Naive thymus-derived CD4-positive, alpha-beta T cell (primary cell): ENCODE measurements around the gene ULK1. TPM values are rescaled to one million over a fixed set of nuclear protein-coding genes. Genes with fewer than 3 reads are reported as not detected.
"Not testable (repeated sequence)": the region's sequence is repeated elsewhere in the genome, so short reads cannot be mapped to it uniquely, and the experiment has no call there.

Experiments used
- ATAC-seq: fragments of 150-1000 bp; cut with Tn5 transposase; 2 replicates; pipeline ENCODE4 v1.10.0; 2021; ENCODE audit warnings: mild to moderate bottlenecking, moderate library complexity
- CTCF ChIA-PET: fragments of 350-600 bp; sonication (Branson Sonifier 250); formaldehyde crosslinking; loops from one replicate; lab custom pipeline; 2021; ENCODE audit warnings: antibody characterized with exemption; lab: Charles Lee
- POLR2A ChIA-PET: fragments of 350-600 bp; sonication (Branson Sonifier 250); formaldehyde crosslinking; loops from one replicate; lab custom pipeline; 2021; ENCODE audit warnings: antibody characterized with exemption, inconsistent platforms; lab: Charles Lee
- DNase-seq, 9 donors: peaks; one replicate each; pipeline versions ENCODE4 v3.0.0 to v3.0.0-alpha.2; 2020 to 2022; ENCODE audit warnings: mixed read lengths in 1 of 9
- H3K27ac ChIP-seq: one replicate; pipeline ENCODE4 v1.7.0; 2013; ENCODE audit warnings: mild to moderate bottlenecking, low read depth, low read length, moderate library complexity
- H3K27me3 ChIP-seq, 2 donors: one replicate each; pipeline ENCODE4 v1.7.0; 2013; ENCODE audit warnings: low read length in 2 of 2, mild to moderate bottlenecking in 2 of 2, moderate library complexity in 2 of 2; ENCODE audit not compliant: control insufficient read depth in 2 of 2, insufficient read depth in 2 of 2
- H3K36me3 ChIP-seq, 3 experiments: 1 replicate in 2 of 3; 2 replicates in 1 of 3; pipeline ENCODE4 v1.7.0; 2013; ENCODE audit warnings: low read length in 3 of 3, mild to moderate bottlenecking in 3 of 3, moderate library complexity in 1 of 3; ENCODE audit not compliant: insufficient read depth in 3 of 3, control insufficient read depth in 2 of 3
- H3K4me1 ChIP-seq, 2 donors: one replicate each; pipeline ENCODE4 v1.7.0; 2013; ENCODE audit warnings: low read length in 2 of 2, mild to moderate bottlenecking in 2 of 2, moderate library complexity in 1 of 2; ENCODE audit not compliant: control insufficient read depth in 2 of 2, insufficient read depth in 2 of 2
- H3K4me3 ChIP-seq: 2 replicates; pipeline ENCODE4 v1.7.0; 2013; ENCODE audit warnings: mild to moderate bottlenecking, low read length
- H3K9me3 ChIP-seq, 3 experiments: 1 replicate in 2 of 3; 2 replicates in 1 of 3; pipeline ENCODE4 v1.7.0; 2013; ENCODE audit warnings: low read length in 3 of 3; ENCODE audit not compliant: control insufficient read depth in 2 of 3
- H3K27ac Mint-ChIP-seq, 9 donors: one replicate each; pipeline ENCODE4 v1.8.0; 2020 to 2022; ENCODE audit warnings: mixed read lengths in 9 of 9, mild to moderate bottlenecking in 8 of 9, moderate library complexity in 5 of 9, inconsistent platforms in 2 of 9
- H3K27me3 Mint-ChIP-seq, 5 donors: one replicate each; pipeline ENCODE4 v1.8.0; 2021 to 2022; ENCODE audit warnings: mixed read lengths in 5 of 5, mild to moderate bottlenecking in 1 of 5
- H3K36me3 Mint-ChIP-seq, 5 donors: one replicate each; pipeline ENCODE4 v1.8.0; 2020 to 2022; ENCODE audit warnings: mixed read lengths in 5 of 5, mild to moderate bottlenecking in 3 of 5, inconsistent platforms in 1 of 5
- H3K4me1 Mint-ChIP-seq, 7 donors: one replicate each; pipeline ENCODE4 v1.8.0; 2020 to 2022; ENCODE audit warnings: mixed read lengths in 7 of 7, mild to moderate bottlenecking in 3 of 7, inconsistent platforms in 1 of 7
- H3K4me3 Mint-ChIP-seq, 10 donors: one replicate each; pipeline ENCODE4 v1.8.0; 2020 to 2022; ENCODE audit warnings: mild to moderate bottlenecking in 10 of 10, mixed read lengths in 10 of 10, moderate library complexity in 6 of 10, inconsistent platforms in 2 of 10
- H3K9me3 Mint-ChIP-seq, 11 donors: one replicate each; pipeline ENCODE4 v1.8.0; 2020 to 2022; ENCODE audit warnings: mixed read lengths in 11 of 11, mild to moderate bottlenecking in 4 of 11, inconsistent platforms in 1 of 11, moderate library complexity in 1 of 11
- intact Hi-C, 2 donors: fragments of 100-400 bp; cut with micrococcal nuclease; formaldehyde crosslinking; loops; one replicate each; pipeline ENCODE4 v1.15.1; 2023
- polyA plus RNA-seq, 2 donors: library from polyadenylated mRNA; unstranded; fragments of 300-500 nt; fragmentation: Illumina TruSeq; gene quantifications; one replicate each; pipeline ENCODE4 v1.2.3, GENCODE V29; 2021
- total RNA-seq, 6 experiments: library from RNA in 5 of 6; stranded (reverse) in 5 of 6; gene quantifications; 1 replicate in 5 of 6; 2 replicates in 1 of 6; pipeline ENCODE4 v1.2.3 and lab custom pipeline; 2021 to 2026

The ULK1 gene
- total and polyA plus RNA-seq, 7 experiments from 2014 or later = 0.28 to 109 (median 36.3) TPM

DNA sequence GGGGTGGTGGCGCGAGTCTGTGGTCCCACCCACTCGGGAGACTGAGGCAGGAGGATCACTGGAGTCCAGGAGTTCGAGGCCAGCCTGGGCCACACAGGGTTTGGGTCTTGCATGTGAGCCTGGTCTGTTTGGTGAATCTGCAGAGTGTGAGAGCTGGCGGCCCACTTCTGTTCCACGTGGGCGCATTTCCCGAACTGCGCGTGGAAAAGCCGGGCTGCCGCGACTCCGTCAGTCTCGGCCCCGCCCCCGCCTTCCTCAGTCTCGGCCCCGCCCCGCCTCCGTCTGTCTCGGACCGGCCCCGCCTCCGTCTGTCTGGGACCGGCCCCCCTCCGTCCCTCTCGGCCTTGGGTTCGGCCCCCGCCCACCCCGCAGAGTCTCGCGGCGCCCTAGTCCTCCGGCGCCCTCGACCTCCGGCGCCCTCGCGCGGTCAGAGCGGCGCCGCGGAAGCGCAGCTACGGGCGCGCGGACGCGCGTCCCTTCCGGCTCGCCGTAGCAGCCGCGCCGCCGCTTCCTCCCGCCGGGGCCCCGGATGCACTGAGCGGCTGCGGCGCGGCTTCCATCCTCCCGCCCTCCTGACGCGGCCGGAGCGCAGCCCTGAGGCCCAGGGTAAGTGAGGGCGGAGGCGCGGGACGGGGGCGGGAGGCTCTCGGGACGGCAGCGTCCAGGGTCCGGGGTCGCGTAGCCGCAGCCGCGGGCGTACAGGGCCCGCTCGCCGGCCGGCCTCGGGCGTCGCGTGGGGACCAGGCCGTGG, 55.2 kb downstream of the ULK1 start, which contains the start of gene EP400:
Gene EP400 (plus strand): TSS at position 512 of the 751 bp plus-strand sequence. CDS start 10,678 bp downstream, outside the sequence.
- Mint-ChIP-seq H3K27ac (peak within 1 kb of the TSS; percentile 88 to 95 (median 91)), H3K9me3 (peaks cover 0 to 2% (median 0%) of the 10 kb centered on the region in 11 donors), H3K36me3 (peaks cover 0 to 7% (median 3%) of the 10 kb centered on the region in 5 donors), H3K4me1 (peaks cover 29 to 48% (median 32%) of the 10 kb centered on the region in 7 donors), H3K27me3 (no peaks in the 10 kb centered on the region), H3K4me3 (peak within 1 kb of the TSS; percentile 80 to 93 (median 91))
- intact Hi-C loops = loop anchor here (1.0 to 10.0 kb wide), 14 partner anchors 14 to 1077 kb away; partner anchors contain the start of genes PUS1 (in 2 of the 2), ULK1 (in 2 of the 2), RAN (in 1 of the 2) and SFSWAP (in 1 of the 2)
- peak within 1 kb of the TSS; percentile 78 for H3K4me3 ChIP-seq
- ATAC-seq = peak; percentile 97
- H3K36me3 ChIP-seq = peaks cover 0 to 3% (median 0%) of the 10 kb centered on the region in 3 experiments
- POLR2A ChIA-PET = interaction anchor here (0.8 to 2.0 kb wide), 4 partner anchors 10 to 21 kb away, joined by 3 to 9 read pairs (median 6); partner anchors contain the start of gene PUS1
- DNase-seq = peak; percentile 78 to 95 (median 86)
- CTCF ChIA-PET = interaction anchor here (1.0 kb wide), 1 partner anchor 19 kb away, joined by 3 read pairs; no protein-coding TSS in a partner anchor
- H3K4me1 ChIP-seq = peaks cover 7 to 16% of the 10 kb centered on the region in 2 donors
- H3K9me3 ChIP-seq = no peaks in the 10 kb centered on the region
- no peaks in the 10 kb centered on the region for H3K27me3 ChIP-seq
- H3K27ac ChIP-seq = peak within 1 kb of the TSS; percentile 84

- H3K9me3 ChIP-seq = no peaks in the 10 kb centered on the region
- H3K4me3 ChIP-seq = peak overlapping the region; percentile 78
- ATAC-seq (peak; percentile 6), DNase-seq (peak in 3 of 9 donors; percentile 23 to 45 (median 27))
- no peaks in the 10 kb centered on the region for H3K27me3 ChIP-seq
- ChIA-PET CTCF (no interaction called here), POLR2A (interaction anchor here (0.8 to 2.0 kb wide), 4 partner anchors 9 to 20 kb away, joined by 3 to 7 read pairs (median 4); partner anchors contain the start of gene PUS1)
- H3K36me3 ChIP-seq = no peaks in the 10 kb centered on the region
- Mint-ChIP-seq H3K9me3 (no peaks in the 10 kb centered on the region), H3K4me3 (peak overlapping the region; percentile 80 to 93 (median 91)), H3K36me3 (no peaks in the 10 kb centered on the region), H3K27ac (peak overlapping the region; percentile 70 to 93 (median 88)), H3K4me1 (peaks cover 25 to 54% (median 32%) of the 10 kb centered on the region in 7 donors), H3K27me3 (no peaks in the 10 kb centered on the region)
- peaks cover 7 to 16% of the 10 kb centered on the region in 2 donors for H3K4me1 ChIP-seq
- intact Hi-C loops = loop anchor here in 1 of 2 donors (10.0 kb wide), 1 partner anchor 134 kb away; no protein-coding TSS in a partner anchor
- H3K27ac ChIP-seq = peak overlapping the region; percentile 84
Observed at GRCh38 chr12:131950182-131950913, 55.9 kb downstream of the ULK1 start.

GRCh38 chr12:131953810-131954209, 59.4 kb downstream of the ULK1 start:
- H3K36me3 ChIP-seq, DNase-seq, H3K27ac ChIP-seq, H3K4me3 ChIP-seq, H3K27me3 Mint-ChIP-seq, H3K36me3 Mint-ChIP-seq, H3K4me3 Mint-ChIP-seq, CTCF ChIA-PET, H3K27me3 ChIP-seq, H3K9me3 ChIP-seq, H3K9me3 Mint-ChIP-seq, ATAC-seq: not testable (repeated sequence)
- Mint-ChIP-seq H3K27ac (peak overlapping the region in 2 of 9 donors; percentile 31 to 43), H3K4me1 (peaks cover 37 to 68% (median 44%) of the 10 kb centered on the region in 7 donors)
- POLR2A ChIA-PET = interaction anchor here (0.9 kb wide), 1 partner anchor 200 kb away, joined by 4 read pairs; no protein-coding TSS in a partner anchor
- intact Hi-C loops = loop anchor here in 1 of 2 donors (10.0 kb wide), 1 partner anchor 131 kb away; no protein-coding TSS in a partner anchor
- H3K4me1 ChIP-seq = peaks cover 7 to 30% of the 10 kb centered on the region in 2 donors

DNA sequence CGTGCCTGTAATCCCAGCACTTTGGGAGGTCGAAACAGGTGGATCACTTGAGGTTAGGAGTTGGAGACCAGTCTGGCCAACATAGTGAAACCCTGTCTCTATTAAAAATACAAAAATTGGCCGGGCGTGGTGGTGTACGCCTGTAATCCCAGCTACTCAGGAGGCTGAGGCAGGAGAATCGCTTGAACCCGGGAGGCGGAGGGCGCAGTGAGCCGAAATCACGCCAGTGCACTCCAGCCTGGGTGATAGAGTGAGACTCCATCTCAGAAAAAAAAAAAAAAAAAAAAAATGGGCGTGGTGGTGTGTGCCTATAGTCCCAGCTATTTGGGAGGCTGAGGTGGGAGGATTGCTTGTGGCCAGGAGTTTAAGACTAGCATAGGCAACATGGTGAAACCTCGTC, 60.0 kb downstream of the ULK1 start:
- H3K9me3 ChIP-seq, H3K27me3 ChIP-seq, H3K36me3 ChIP-seq, H3K4me3 ChIP-seq, H3K36me3 Mint-ChIP-seq, H3K4me3 Mint-ChIP-seq, ATAC-seq, POLR2A ChIA-PET, H3K9me3 Mint-ChIP-seq, H3K27ac ChIP-seq, H3K27me3 Mint-ChIP-seq, CTCF ChIA-PET, DNase-seq: not testable (repeated sequence)
- intact Hi-C loops = loop anchor here in 1 of 2 donors (10.0 kb wide), 1 partner anchor 130 kb away; no protein-coding TSS in a partner anchor
- Mint-ChIP-seq H3K27ac (peak overlapping the region in 2 of 9 donors; percentile 48 to 65), H3K4me1 (peaks cover 39 to 71% (median 51%) of the 10 kb centered on the region in 7 donors)
- peaks cover 4 to 30% of the 10 kb centered on the region in 2 donors for H3K4me1 ChIP-seq

- peak overlapping the region in 1 of 10 donors; percentile 11 for H3K4me3 Mint-ChIP-seq
Observed at GRCh38 chr12:131959116-131959515, 64.7 kb downstream of the ULK1 start.

More at GRCh38 chr12:131959116-131959515, 64.7 kb downstream of the ULK1 start:
- no peaks in the 10 kb centered on the region for H3K27me3 Mint-ChIP-seq
- CTCF ChIA-PET = no interaction called here
- peaks cover 9 to 31% of the 10 kb centered on the region in 2 donors for H3K4me1 ChIP-seq
- intact Hi-C loops = loop anchor here in 1 of 2 donors (10.0 kb wide), 1 partner anchor 126 kb away; no protein-coding TSS in a partner anchor
- peak overlapping the region; percentile 15 to 87 (median 75) for H3K27ac Mint-ChIP-seq
- no peaks in the 10 kb centered on the region for H3K9me3 ChIP-seq
- H3K9me3 Mint-ChIP-seq = no peaks in the 10 kb centered on the region
- H3K4me1 Mint-ChIP-seq = peaks cover 47 to 75% (median 62%) of the 10 kb centered on the region in 7 donors
- DNase-seq (no peak), ATAC-seq (no peak)
- H3K27ac ChIP-seq = peak overlapping the region; percentile 7
- H3K4me3 ChIP-seq = no peak overlapping the region
- H3K27me3 ChIP-seq = no peaks in the 10 kb centered on the region
- H3K36me3 ChIP-seq = peaks cover 0 to 12% (median 7%) of the 10 kb centered on the region in 3 experiments
- peaks cover 0 to 10% (median 6%) of the 10 kb centered on the region in 5 donors for H3K36me3 Mint-ChIP-seq
- POLR2A ChIA-PET = interaction anchor here (1.4 kb wide), 1 partner anchor 10 kb away, joined by 4 read pairs; the partner anchor contains the start of gene EP400
